GM12878 (cell line): Measurements from ENCODE around the gene MCC. TPM values are rescaled to one million over a fixed set of nuclear protein-coding genes. Genes with fewer than 3 reads are reported as not detected.

ENCODE experiments used
- ATAC-seq: fragments of 200-7000 bp; cut with Tn5 transposase; 3 replicates; pipeline ENCODE4 v1.9.1; 2020; ENCODE audit warnings: mild to moderate bottlenecking, moderate library complexity
- BruUV-seq: library from RNA; stranded (reverse); fragments of 400-500 nt; replicated peaks from 2 replicates; lab custom pipeline; 2021; lab: Mats Ljungman, UMichigan
- CTCF ChIA-PET: fragments of 300-600 bp; sonication (Branson Sonifier 250); formaldehyde crosslinking; extraction: SDS; loops from one replicate; lab custom pipeline; 2021; ENCODE audit warnings: inconsistent platforms; lab: Yijun Ruan, JAX
- POLR2A ChIA-PET: fragments of 350-600 bp; formaldehyde crosslinking; extraction: SDS; loops from one replicate; lab custom pipeline; 2021; ENCODE audit warnings: inconsistent platforms; lab: Charles Lee
- RAD21 ChIA-PET: fragments of 300-600 bp; sonication (Branson Sonifier 250); formaldehyde crosslinking; loops from one replicate; lab custom pipeline; 2023; ENCODE audit warnings: antibody characterized with exemption; ENCODE audit not compliant: unreplicated experiment; lab: Charles Lee
- SMC1A ChIA-PET: fragments of 300-600 bp; sonication (Branson Sonifier 250); formaldehyde crosslinking; loops from one replicate; lab custom pipeline; 2023; ENCODE audit not compliant: unreplicated experiment, uncharacterized antibody; lab: Charles Lee
- DNase-seq: peaks from one replicate; pipeline ENCODE4 v3.0.0-alpha.2; 2011; ENCODE audit warnings: low read depth, low spot score
- FAIRE-seq: peaks from 3 replicates; lab custom pipeline; 2011; peaks lifted over from hg19 to GRCh38; lab: Jason Lieb, UNC
- H2AFZ ChIP-seq: 2 replicates; pipeline ENCODE4 v1.6.0; 2011; ENCODE audit warnings: low read depth, low read length, control low read depth; ENCODE audit not compliant: control insufficient read depth
- H3K27ac ChIP-seq: 2 replicates; pipeline ENCODE4 v1.5.1; 2011; ENCODE audit warnings: control low read depth; ENCODE audit not compliant: control insufficient read depth, insufficient read depth
- H3K27me3 ChIP-seq, 2 experiments: replicated peaks in 1 of 2; 2 replicates each; pipeline versions ENCODE4 v1.6.0 to v1.6.1; 2011; ENCODE audit warnings: low read length in 1 of 2; ENCODE audit not compliant: control insufficient read depth in 2 of 2, insufficient read depth in 2 of 2
- H3K36me3 ChIP-seq, 2 experiments: 2 replicates each; pipeline ENCODE4 v1.5.1; 2011; ENCODE audit warnings: low read length in 1 of 2; ENCODE audit not compliant: control insufficient read depth in 2 of 2, insufficient read depth in 2 of 2
- H3K4me1 ChIP-seq: 2 replicates; pipeline ENCODE4 v1.6.1; 2011; ENCODE audit warnings: mild to moderate bottlenecking, low read length, moderate library complexity, mixed read lengths; ENCODE audit not compliant: control insufficient read depth, insufficient read depth
- H3K4me2 ChIP-seq: 2 replicates; pipeline ENCODE4 v1.6.0; 2011; ENCODE audit warnings: control low read depth; ENCODE audit not compliant: control insufficient read depth, insufficient read depth
- H3K4me3 ChIP-seq: fragments of 200-600 bp; sonication (generic); 2 replicates; pipeline ENCODE4 v1.5.1; 2016
- H3K79me2 ChIP-seq: 2 replicates; pipeline ENCODE4 v1.6.0; 2011; ENCODE audit warnings: low read length; ENCODE audit not compliant: control insufficient read depth, insufficient read depth
- H3K9ac ChIP-seq: 2 replicates; pipeline ENCODE4 v1.8.0; 2011; ENCODE audit warnings: low read length, control low read depth, mixed read lengths; ENCODE audit not compliant: control insufficient read depth, insufficient read depth
- H3K9me3 ChIP-seq: replicated peaks from 3 replicates; pipeline ENCODE4 v1.5.1; 2011; ENCODE audit warnings: mild to moderate bottlenecking, low read length; ENCODE audit not compliant: control insufficient read depth, insufficient read depth
- H4K20me1 ChIP-seq: 2 replicates; pipeline ENCODE4 v1.6.0; 2011; ENCODE audit not compliant: control insufficient read depth, insufficient read depth
- BACH1 ChIP-seq: fragments of 450-650 bp; IDR thresholded peaks from 2 replicates; pipeline ENCODE4 v1.6.1; 2017; ENCODE audit warnings: mild to moderate bottlenecking, borderline replicate concordance
- BMI1 ChIP-seq: fragments of 450-650 bp; IDR thresholded peaks from 2 replicates; pipeline ENCODE4 v1.6.1; 2016; ENCODE audit warnings: mild to moderate bottlenecking, moderate library complexity, borderline replicate concordance
- CHD1 ChIP-seq: IDR thresholded peaks from 2 replicates; pipeline ENCODE4 v1.6.1; 2012; ENCODE audit warnings: low read depth, low read length, improper control_type of control experiment
- GATAD2B ChIP-seq: fragments of 450-650 bp; conservative IDR thresholded peaks from 2 replicates; pipeline ENCODE4 v1.6.1; 2017; ENCODE audit warnings: low read depth, mild to moderate bottlenecking, moderate library complexity
- IRF4 ChIP-seq: IDR thresholded peaks from 2 replicates; pipeline ENCODE4 v1.6.1; 2011; ENCODE audit warnings: low read depth, low read length
- MTA2 ChIP-seq: fragments of 450-650 bp; IDR thresholded peaks from 2 replicates; pipeline ENCODE4 v1.6.1; 2016; ENCODE audit warnings: low read depth, mild to moderate bottlenecking, moderate library complexity
- RUNX3 ChIP-seq: IDR thresholded peaks from 2 replicates; pipeline ENCODE4 v1.6.1; 2012; ENCODE audit warnings: low read length, inconsistent platforms
- SPI1 ChIP-seq: IDR thresholded peaks from 2 replicates; pipeline ENCODE4 v1.6.1; 2011; ENCODE audit warnings: low read depth, mild to moderate bottlenecking, low read length, moderate library complexity, borderline replicate concordance; ENCODE audit not compliant: insufficient read depth
- STAT1 ChIP-seq: fragments of 450-650 bp; conservative IDR thresholded peaks from 2 replicates; pipeline ENCODE4 v1.6.1; 2014; ENCODE audit warnings: antibody characterized with exemption, mild to moderate bottlenecking
- TCF7 ChIP-seq: IDR thresholded peaks from 2 replicates; pipeline ENCODE4 v1.6.1; 2014; ENCODE audit warnings: antibody characterized with exemption, borderline replicate concordance
- YY1 ChIP-seq: IDR thresholded peaks from 2 replicates; pipeline ENCODE4 v1.6.1; 2011; ENCODE audit warnings: low read depth, mild to moderate bottlenecking, low read length
- ZNF24 ChIP-seq: fragments of 450-650 bp; IDR thresholded peaks from 2 replicates; pipeline ENCODE4 v1.6.1; 2017; ENCODE audit warnings: antibody characterized with exemption, mild to moderate bottlenecking
- WGBS: methylation state at CpG from one replicate; pipeline ENCODE4 v1.1.6; 2016; ENCODE audit warnings: low lambda C conversion rate; ENCODE audit not compliant: insufficient replicate concordance, insufficient coverage; ENCODE audit errors: missing lambda C conversion rate; 5-methylcytosine and 5-hydroxymethylcytosine counted together
- in situ Hi-C: fragments of 300-500 bp; cut with MboI; formaldehyde crosslinking; loops from 9 replicates; pipeline ENCODE4 v1.14.3; 2018; ENCODE audit warnings: mixed read lengths
- intact Hi-C: fragments of 100-400 bp; cut with micrococcal nuclease; formaldehyde crosslinking; loops from one replicate; pipeline ENCODE4 v1.14.2; 2022; ENCODE audit not compliant: unreplicated experiment
- polyA plus RNA-seq, 11 experiments: library from polyadenylated mRNA; depleted of rRNA in 4 of 11; unstranded in 6 of 11; stranded (reverse) in 5 of 11; fragments of >200 nt; fragmentation: Nextera tagmentation in 4 of 11; fragmentation: Illumina TruSeq in 1 of 11; extraction: Ambion mirVana in 4 of 11; extraction: Trizol in 1 of 11; gene quantifications; 1 replicate in 1 of 11; 2 replicates in 10 of 11; pipeline versions ENCODE4 v1.2.1 to v1.2.3, GENCODE V29; 2011 to 2016; ENCODE audit warnings: inconsistent platforms in 2 of 11, missing spikeins in 2 of 11, low read depth in 1 of 11
- total RNA-seq, 4 experiments: library from RNA; depleted of rRNA in 3 of 4; stranded (reverse); fragments of >200 nt in 3 of 4; fragmentation: Illumina TruSeq in 1 of 4; extraction: Trizol in 1 of 4; gene quantifications; 2 replicates each; pipeline versions ENCODE4 v1.2.1 to v1.2.3, GENCODE V29; 2013 to 2021

Gene MCC
- total and polyA plus RNA-seq, 10 of the 15 experiments (the other 5 are each of a cell fraction or from before 2014, with no cell fraction given), result 0.03 to 0.86 (median 0.16) TPM

DNA sequence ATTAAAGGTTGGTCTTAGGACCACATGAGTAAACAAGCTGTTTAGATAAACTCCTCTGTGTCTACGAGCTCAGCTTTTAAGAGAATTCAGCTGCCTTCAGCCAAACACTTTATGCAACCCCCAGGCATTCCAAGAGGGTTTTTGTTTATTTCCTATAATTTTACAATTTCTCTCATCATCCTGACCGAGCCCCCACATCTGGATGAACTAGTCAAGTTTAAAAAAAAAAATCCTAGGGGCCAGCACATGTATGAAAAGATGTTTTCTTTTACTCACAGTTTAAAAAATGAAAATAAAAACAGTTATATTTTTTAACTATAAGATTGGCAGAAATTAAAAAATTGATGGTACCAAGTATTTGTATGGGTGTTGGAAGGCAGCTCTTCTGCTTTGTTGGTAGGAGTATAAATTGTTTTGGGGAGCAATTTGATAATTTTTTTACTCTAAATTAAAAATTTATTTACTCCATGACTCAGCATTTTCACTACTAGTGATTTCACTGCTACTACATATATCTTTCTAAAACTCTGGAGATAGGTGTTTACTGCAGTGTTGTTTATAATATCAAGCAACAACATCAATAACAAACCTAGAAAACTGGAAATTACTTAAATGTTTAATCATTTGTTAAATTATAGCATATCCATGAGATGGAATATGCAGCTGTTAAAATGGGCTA lies 43.4 kb upstream of the MCC start:
- FAIRE-seq (no peak), DNase-seq (no peak), ATAC-seq (no peak)
- no TSS peak for BruUV-seq
- POLR2A ChIA-PET, result no interaction called here
- no peak overlapping the region for H3K9ac ChIP-seq
- no peak overlapping the region for H3K4me3 ChIP-seq
- no peak overlapping the region for H3K27ac ChIP-seq
- no peaks in the 10 kb centered on the region for H3K27me3 ChIP-seq
- intact Hi-C loops, result no loop called here
- SMC1A ChIA-PET, result interaction anchor here (1.0 to 1.2 kb wide), 2 partner anchors 17 to 29 kb away, joined by 3 to 5 read pairs; no protein-coding TSS in a partner anchor
- H4K20me1 ChIP-seq, result no peaks in the 10 kb centered on the region
- in situ Hi-C loops, result no loop called here
- H3K79me2 ChIP-seq, result peaks cover 1% of the 10 kb centered on the region; the same call in 1 of the 2 replicates
- H3K36me3 ChIP-seq, result peaks cover 0 to 13% of the 10 kb centered on the region in 2 experiments; a peak in 1 of 4 replicates
- H2AFZ ChIP-seq, result no peak overlapping the region
- H3K9me3 ChIP-seq, result peaks cover 7% of the 10 kb centered on the region
- no peak overlapping the region for H3K4me2 ChIP-seq
- H3K4me1 ChIP-seq, result no peaks in the 10 kb centered on the region
- RAD21 ChIA-PET, result no interaction called here
- CTCF ChIA-PET, result no interaction called here
- WGBS, result 94% methylated on average over 2 of the region's 2 CpGs
- TF ChIP-seq IRF4 (no peak), GATAD2B (no peak), BACH1 (no peak), SPI1 (no peak), CHD1 (no peak), TCF7 (no peak), MTA2 (no peak), BMI1 (no peak), ZNF24 (no peak), STAT1 (no peak), YY1 (no peak), RUNX3 (no peak)
- TF ChIP-seq, all 136 proteins: peak for 0
